Stimulated activated CD8-positive, alpha-beta memory T cell treated with anti-CD3 and anti-CD28 coated beads, Interleukin-4, amount 100 ng/mL, for 4 hours (primary cell): ENCODE data around the gene NAP1L5.

Source experiments
- DNase-seq, 2 donors: peaks; one replicate each; pipeline ENCODE4 v3.0.0-alpha.2; 2020; ENCODE audit warnings: low read depth in 2 of 2, low spot score in 1 of 2

The NAP1L5 gene

DNA sequence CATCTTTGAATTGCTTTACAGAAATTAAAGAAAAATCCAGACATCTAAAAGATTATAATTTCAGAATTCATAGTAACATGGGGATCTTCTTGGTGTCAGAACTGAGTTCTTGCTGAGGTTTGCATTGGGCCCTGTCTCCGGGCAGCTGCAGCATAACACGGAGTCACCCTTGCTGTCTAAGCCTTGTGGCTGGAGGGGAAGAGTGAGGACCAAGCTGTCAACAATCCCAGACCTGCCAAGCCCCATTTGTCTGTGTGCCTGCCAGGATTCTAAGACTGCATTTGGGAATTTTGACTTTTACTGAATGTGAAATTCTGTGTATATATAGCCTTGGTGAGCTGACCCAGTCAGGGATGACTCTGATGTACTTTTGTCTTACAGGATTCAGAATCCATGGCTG is 25.2 kb upstream of the NAP1L5 start:
- DNase-seq: no peak

DNA sequence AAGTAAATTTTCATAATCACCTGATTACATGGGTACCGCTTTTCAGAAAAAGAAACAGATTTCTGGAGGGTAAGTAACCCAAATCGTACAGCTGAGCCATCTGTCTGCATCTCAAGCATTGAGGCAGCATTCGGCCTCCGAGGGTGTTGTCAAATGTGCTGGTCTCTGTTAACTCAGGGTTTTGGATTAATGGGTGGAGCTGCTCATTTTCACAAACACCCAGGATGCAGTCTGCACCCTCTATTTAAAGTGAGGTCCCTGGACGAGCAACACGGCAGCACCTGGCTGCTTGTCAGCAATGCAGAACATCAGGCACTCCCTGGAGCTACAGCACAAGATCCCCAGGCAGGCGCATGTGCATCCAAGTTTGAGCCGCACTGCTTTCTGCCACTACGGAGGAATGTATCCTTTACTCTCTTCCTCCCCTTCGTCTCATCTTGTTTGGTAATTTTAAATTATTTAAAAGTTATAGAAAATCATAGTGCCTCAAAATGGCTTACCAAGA is 24.7 kb upstream of the NAP1L5 start:
- no peak for DNase-seq

DNA sequence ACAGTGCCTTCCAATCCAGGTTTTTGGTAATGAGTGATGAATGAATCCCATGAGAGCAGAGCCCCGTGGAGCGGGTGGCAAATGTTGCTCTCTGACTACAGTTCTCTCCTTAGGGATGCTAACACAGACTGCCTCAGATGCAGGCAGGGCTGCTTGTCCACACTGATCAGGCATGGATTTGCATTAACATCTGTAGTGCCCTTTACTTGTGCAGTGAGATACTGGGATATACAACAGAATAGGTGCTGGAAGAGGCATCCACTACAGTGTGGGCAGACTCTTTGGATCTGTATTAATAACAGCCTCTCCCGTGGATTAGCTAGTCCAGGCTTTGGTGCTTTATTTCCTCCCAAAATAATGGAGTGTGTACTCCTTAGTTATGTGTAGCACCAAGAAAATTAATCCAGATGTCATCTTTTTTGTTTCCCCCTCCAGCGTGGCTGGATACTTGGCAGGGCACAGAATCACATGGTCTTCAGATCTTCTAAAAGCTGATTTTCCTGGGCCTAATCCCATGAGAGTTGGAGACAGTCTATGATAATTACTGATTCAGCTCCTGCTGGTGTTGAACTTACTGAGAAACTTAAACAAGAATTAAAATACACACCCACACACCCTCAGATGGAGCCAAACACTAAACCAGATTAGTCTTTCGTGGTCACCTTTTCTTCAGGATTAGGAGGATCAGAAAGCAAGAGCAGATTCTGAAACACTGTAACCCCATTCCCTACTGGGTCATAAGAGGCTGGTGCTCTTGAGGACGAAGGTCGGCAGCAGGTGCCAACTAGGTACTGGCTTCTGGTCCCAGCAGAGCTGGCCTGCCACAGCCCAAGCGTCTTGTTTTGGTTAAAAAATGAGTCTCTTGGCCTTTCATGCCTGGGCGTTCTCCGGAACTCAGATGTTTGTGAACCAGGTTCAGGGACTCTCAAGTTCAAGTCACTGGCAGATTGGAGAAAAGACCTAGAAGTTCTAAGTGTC is 23.1 kb upstream of the NAP1L5 start:
- no peak for DNase-seq

DNA sequence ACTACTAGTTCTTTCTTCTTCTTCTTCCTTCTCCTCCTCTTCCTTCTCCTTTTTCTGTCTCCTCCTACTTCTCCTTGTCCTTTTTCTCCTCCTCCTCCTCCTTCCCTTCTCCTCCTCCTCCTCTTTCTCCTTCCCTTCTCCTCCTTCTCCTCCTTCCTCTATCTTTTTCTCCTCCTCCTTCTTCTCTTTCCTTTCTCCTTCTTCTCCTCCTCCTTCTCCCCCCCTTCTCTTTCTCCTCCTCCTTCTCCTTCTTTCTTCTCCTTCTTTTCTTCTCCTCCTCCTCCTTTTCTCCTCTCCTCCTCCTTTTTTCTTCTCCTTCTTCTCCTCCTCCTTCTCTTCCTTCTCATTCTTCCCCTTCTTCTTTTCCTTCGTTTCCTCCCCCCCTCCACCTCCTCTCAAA is 21.8 kb upstream of the NAP1L5 start:
- no peak for DNase-seq

DNA sequence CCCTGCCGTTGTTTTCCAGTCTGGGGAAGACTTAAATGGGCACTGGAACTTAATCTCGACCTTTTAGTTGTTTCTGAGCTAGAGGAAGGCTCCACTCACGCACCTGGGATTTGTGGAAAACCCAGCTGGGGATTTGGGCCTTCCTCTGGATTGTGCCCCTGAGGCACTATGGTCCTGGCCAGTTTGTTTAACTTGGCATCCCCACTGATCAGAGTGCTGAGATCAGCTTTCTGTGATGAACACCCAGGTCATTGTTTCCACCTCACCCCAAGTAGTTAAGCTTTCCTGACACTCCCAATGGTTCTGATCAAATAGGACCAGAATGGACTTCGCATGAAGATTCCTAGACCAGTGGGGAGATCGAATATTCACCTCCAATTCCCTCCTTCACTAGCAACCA is 20.5 kb upstream of the NAP1L5 start:
- no peak for DNase-seq

DNA sequence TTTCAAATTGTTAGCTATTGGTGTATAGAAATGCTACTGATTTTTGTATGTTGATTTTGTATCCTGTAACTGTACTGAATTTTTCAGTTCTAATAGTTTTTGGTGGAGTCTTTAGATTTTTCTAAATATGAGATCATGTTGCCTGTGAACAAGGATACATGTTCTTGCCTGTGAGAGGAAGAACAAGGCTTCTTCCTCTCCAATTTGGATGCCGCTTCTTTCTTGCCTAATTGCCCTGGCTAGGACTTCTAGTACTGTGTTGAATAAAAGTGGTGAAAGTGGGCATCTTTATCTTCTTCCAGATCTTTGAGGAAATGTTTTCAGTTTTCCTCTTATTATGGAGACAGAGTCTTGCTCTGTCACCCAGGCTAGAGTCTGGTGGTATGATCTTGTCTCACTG is 16.2 kb upstream of the NAP1L5 start:
- no peak for DNase-seq

DNA sequence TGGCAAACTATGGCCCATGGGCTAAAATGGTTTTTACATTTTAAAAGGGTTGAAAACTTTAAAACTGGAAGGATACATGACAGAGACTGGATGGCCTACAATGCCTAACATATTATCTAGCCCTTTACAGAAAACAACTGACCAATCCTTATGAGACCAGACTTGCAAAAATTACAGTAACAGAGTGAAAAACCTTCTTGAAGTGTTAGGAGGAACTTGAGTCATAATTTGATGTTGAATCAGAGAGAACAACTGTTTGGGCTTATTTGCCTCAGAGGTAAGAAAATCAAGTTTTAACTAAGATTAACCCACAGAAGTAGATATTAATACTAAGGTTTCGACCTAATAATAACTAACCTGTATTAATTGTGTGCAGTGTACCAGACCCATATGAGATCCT is 12.4 kb upstream of the NAP1L5 start:
- no peak for DNase-seq

DNA sequence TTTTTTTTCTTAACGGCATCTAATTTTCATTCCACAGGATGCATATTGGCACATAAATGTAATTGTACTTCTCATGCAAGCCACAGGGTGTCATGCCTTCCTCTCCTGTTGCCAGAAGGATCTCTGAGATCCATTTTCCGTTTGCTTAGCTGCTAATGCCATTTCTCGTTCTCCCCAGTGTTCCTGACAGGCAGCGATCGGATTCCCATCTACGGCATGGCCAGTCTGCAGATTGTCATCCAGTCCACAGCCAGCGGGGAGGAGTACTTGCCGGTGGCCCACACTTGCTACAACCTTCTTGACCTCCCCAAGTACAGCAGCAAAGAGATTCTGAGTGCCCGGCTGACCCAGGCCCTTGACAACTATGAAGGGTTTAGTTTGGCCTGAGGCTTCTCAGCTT is 8.9 kb upstream of the NAP1L5 start:
- DNase-seq: no peak

DNA sequence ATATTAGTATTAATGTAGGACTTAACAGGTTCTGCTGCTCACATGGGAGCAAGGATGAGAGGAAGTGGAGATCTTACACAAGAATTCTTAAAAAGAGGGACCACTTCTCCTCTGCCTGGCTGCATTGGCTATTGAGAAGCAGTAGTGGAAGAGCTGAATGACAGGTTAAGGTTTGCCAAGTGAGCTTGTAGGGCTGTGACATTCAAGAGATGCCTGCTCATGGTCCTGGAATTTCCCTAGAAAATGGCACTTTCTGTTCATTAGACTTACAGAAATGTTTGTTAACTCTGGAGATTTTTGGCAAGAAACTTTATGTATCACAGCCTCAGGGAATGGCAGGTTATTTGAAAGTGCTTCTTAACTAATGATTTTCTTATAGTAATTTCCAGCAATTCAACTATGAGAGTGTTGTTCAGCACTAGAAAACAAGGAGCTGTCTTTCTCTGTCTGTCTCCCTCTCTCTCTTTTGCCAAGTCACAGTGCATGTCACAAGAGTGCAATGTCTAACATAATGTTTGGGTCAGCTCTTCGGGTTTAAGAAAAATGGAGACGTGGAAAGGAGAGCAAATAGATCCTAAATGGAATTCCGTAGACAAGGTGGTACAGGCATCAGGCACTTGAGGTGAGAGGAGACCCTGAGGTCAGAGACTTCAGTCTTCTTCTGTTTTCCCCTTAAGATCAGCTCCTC is 8.3 kb upstream of the NAP1L5 start:
- DNase-seq: no peak

DNA sequence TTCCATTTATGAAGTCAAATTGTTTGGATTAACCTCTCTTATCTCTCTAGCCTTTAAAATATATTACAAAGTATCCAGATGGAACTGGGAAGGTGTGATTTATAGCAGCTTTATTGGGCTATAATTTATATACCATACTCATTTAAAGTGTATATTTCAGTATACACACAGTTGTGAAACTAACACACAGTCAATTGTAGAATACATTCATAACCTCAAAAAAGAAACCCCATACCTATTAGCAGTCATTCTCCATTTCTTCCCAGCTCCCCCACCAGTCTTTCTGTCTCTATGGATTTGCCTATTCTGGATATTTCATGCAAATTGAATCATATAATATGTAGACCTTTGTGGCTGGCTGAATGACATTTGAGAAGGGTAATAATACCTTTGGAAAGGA is 7.6 kb upstream of the NAP1L5 start:
- DNase-seq: no peak

DNA sequence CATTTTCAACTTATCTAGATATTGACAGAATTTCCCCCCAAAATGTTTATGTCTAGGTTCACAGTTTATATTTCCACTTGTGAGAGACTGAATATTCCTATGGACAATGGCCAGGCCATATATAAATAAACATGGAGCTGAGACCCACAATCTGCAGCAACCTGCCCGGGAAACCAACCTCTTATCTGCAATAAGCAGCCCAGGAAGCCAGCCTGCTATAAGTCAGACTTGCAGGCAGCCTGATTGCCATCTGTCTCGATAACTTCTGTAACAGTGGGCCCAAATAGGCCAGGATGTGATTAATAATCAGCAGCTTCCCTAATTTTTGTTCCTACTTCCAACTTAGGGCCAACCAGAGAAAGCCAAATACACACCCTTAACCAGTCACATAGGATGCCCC is 5.2 kb upstream of the NAP1L5 start:
- DNase-seq: no peak

DNA sequence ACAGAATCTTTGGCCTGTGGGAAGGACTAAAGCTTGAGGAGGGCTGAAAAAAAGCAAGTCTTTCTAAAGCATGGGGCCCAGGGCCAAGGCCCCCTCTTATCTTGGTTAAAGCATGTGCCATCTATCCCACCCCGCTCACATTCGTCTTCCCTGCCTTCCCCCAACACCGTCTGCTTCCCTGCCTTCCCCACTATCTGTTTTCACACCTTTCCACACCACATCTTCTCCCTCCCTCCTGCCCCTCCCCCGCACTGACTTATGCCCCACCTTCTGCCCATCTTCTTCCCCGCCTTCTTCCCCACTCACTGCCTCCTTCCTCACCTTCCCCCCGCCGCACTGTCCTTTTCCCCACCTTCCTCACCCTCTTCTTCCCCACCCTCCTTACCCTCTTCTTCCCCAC is 890 bp upstream of the NAP1L5 start:
- DNase-seq: no peak

DNA sequence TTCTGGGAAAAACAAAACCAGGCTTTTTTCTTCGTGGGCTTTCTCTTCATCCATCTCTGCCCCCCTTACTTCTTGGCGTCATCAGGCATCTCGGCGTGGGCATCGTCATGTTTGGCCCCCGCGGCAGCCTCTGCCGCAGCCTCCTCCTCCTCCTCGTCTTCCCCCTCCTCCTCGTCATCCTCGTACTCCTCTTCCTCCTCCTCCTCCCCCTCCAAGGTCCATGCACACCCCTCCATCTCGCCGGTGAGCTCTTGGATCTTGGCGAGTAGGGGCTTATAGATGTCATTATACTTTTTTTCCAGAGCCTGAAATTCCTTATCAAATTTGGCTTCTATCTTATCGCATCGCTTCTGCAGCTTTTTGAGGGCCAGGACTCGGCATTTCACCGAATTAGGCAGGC is 488 bp downstream of the NAP1L5 start:
- DNase-seq: peak in 1 of 2 donors; percentile 12

DNA sequence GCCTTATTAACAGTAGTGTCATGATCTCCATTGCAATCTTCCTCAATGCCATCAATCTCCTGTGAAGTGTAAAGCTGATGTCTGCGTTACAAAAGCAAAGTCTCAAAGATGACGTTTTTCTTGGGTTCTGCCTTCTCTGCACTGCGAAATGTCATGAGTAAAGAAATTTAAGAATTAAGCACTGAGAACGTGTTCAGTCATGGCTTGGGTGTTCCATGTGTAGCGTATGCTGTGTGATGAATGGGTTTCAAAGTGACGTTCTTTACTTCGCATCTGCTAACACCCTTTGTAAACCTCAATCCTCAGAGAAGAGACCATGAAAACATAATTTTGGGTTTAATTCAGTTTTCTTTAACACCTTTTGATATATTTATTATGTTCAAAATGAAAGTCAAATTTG is 999 bp downstream of the NAP1L5 start:
- no peak for DNase-seq

DNA sequence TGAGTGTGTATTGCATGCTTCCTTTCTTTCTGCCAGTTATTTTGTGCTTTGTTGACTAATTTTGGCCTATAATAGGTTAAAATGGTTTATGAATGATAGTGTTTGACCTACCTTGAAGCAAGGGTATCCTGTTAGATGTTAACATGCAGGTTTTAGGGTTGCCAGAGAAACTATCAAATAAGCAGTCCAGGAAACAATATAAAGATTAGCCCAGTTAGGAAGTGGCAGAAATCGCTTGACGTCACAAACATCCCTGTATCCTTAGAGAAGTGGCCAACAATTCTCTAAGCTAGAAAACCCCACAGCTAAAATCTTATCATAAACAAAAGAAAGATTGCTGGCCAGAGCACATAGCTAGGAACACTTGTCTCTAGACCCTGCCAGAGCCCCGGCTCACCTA is 3.8 kb downstream of the NAP1L5 start:
- no peak for DNase-seq

DNA sequence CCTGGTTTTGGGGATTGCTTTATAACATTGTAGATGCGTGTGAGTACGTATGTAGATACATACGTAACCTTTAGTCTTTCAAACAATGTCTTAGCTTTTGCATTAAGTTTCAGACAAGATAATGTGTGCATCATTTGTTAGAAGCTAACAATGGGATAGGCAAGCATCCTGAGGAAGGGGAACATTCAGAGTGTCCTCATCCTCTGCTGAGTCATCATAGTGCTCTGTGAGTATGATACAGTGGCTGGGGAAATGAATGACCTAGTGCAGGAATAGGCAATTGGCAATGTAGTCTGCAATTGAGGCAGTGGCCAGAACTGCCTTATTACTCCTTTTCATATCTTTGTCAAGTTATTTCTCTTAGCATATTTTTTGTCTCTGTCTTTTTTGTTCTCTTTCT is 7.3 kb downstream of the NAP1L5 start:
- DNase-seq: no peak

DNA sequence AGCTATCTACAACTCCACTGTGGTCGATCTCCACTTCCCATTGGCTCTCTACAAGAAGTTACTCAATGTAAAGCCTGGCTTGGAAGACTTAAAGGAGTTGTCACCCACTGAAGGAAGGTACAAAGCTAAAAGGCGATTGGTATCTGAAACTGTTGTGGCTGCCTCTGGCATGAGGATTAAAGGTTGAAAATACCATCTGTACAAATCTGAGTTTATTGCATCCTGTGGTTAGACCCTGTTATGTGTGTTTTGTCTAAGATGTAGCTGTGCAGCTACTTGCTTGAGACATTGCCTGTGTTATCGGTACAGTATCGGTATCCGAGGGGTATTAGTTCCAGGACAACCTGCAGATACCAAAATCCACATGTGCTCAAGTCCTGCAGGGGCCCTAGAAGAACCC is 16.4 kb downstream of the NAP1L5 start:
- no peak for DNase-seq

DNA sequence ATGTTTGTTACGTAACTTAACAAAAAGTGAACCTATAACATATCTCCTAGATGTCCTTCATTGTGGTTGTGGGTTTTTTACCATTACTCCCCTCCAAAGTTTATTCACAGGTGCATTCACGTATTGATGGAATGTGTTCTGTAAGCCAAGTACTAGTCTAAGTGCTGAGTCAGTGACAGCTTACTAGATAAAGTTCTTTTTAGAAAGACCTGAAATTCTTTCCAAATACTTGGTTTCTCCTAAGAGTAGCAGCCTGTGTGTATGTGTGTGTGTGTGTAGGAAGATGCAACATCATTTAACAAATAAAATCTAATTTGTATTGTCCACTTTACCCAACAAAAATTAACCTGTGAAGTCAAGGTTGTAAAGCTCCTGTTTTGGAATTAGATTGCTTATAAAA is 22.1 kb downstream of the NAP1L5 start:
- no peak for DNase-seq

DNA sequence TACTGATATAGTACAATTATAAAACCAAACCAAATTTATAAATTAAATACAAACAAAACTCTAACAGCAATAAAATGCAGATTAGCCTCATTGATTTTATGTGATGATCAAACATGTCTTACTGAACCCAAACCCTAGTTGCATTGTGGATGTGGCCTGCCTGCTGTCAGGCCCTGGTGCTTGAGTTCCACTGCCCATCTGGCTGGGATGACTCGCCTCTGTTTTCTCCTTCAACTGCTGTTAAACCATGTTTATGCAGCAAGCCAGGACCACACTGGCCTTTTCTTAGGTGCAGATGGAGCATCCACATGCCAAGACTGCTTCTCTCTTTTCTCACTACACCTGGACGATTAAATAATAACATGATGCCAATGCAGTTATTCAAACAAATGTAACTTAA is 22.6 kb downstream of the NAP1L5 start:
- no peak for DNase-seq

DNA sequence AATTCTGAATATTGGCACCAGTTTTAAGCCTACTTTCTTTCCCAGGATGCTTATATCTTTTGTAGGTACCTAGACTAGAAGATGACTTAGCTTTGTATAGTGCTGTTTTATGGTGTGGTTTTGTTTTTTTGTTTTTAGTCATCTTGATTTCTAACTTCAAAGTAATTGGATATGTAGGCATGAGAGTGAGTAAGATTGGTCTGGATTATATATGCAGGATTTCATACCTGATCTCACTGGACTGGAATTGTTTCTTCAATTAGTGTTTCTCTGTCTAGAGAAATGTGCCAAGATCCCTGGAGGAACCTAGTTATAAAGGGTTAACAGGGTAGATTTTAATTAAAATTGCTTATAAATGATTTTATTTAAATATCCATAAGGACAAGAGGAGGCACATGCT is 23.1 kb downstream of the NAP1L5 start:
- DNase-seq: no peak

DNA sequence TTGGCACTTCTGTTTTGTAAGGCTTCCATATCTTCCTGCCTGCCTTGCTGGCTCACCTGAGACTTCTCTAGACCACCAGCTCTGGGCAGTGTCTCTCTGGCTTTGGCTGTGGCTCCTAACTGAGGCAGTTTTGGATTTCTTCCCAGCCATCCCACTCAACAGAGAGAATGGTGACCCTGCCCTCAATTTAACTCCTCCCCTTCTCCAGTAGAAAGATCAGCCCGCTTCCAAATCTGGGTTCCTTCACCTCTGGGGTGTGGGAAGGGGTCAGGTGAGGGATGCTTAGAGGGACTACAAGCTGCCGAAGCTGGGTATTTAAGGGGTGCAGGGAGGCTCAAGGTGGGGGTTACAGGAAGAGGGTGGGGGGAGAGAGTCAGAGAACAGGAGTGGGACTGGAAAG is 23.7 kb downstream of the NAP1L5 start:
- no peak for DNase-seq

DNA sequence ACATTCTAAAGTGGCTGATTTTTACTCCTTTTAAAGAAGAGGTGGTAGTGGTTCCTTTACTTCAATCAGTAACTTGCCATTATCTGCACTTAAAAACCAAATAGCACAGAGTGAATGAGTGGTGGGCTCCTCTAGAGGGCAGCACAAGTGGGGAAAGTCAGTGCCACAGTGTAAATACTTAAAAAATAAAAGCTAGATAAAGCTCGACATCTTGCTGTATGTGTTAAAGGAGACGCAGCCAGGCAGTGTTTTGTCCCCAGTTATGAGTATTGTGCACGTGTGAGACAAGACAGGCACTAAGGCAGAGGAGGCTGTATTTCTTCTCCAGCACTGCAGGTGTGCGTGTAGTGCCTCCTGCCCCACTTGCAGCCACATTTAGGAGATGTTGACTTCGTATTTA is 24.6 kb downstream of the NAP1L5 start:
- DNase-seq: no peak
